GM19467 (cell line): ENCODE measurements around the gene CTIF.
A peak's percentile ranks its signal among the peaks of the same experiment; 100 is the strongest.
"Not testable (repeated sequence)": the region's sequence is repeated elsewhere in the genome, so short reads cannot be mapped to it uniquely, and the experiment has no call there.

Experiments used
- ATAC-seq: cut with Tn5 transposase; IDR thresholded peaks from one replicate; pipeline ENCODE4 v1.9.1; 2021; ENCODE audit warnings: mild to moderate bottlenecking, moderate library complexity; ENCODE audit not compliant: unreplicated experiment

Gene CTIF

GRCh38 chr18:48855422-48856377, 316.9 kb downstream of the CTIF start:
- ATAC-seq = no peak

DNA sequence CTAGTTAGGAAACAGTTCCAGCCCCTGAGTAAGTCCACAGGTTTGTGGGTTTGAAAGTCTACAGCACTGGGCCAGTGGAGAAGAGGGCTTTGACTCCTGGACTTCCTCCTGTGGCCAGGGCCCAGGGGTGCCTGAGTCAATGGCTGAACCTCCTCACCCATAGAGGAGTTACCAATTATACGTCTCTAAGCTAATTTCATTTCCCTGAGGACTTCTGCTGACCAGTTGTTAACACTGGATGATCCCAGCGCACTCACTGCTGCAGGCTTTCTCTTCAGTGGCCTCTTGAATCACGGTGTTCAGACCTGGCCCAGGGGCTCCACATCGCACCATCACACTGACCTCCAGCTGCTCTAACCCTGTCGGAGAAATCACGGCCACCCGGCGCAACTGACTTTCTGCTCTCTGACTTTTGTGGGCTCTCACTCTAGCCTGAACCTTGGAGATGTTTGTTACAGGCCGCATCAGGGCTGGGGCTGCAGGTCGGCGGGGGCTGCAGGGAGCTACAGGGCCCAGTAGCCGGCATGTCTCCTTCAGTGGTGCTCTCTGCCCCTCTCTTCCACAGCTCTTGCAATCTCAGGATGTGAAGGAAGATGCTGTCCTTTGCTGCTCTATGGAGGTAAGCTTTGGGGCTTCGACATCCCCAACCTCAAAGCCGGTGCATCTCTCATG, 318.3 kb downstream of the CTIF start:
- no peak for ATAC-seq

GRCh38 chr18:48858676-48859075, 319.8 kb downstream of the CTIF start:
- ATAC-seq = no peak

GRCh38 chr18:48859311-48860268, 320.8 kb downstream of the CTIF start:
- ATAC-seq = no peak

DNA sequence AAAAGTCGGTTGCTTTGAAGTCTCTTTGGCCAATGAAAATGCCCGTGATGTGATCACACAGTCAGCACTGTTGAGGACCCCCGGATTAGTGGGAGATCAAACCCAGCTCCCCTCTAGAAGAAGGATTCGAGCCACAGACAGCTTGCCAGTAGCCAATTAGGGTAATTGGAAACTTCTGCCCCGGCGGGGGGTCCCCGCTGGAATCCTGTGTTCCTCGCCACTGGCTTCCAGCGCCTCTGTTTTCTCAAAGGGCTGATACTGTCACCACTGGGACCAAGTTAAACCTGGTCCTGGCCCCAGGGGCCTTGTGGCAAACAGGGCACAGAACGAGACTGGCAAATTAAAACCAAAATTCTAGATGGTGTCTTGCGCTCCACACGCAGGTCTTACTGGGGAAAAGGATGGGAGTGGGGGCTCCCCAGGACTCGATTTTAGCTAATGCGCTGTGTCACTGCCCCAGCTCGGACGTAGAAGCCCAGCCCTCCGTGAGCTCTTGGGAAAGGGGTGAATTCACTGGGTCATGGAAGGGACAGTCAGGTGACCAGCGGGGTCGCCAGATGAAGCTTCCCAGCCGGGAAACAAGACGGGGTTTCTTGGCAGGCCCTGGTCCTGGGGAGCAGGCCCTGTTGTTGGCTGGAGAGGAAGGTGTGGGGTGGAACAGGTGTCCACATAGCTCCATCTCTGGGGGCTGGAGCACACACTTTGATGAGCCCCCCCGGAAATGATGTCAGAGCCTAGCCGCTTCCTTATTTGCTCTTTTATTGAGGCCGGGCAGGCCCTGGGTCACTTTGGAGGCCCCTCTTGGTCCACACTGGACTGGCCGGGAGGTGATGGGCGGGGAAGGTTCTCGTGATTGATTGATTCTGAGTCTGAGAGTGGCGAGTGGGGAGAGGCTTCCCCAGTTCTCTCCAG, 321.7 kb downstream of the CTIF start:
- no peak for ATAC-seq

DNA sequence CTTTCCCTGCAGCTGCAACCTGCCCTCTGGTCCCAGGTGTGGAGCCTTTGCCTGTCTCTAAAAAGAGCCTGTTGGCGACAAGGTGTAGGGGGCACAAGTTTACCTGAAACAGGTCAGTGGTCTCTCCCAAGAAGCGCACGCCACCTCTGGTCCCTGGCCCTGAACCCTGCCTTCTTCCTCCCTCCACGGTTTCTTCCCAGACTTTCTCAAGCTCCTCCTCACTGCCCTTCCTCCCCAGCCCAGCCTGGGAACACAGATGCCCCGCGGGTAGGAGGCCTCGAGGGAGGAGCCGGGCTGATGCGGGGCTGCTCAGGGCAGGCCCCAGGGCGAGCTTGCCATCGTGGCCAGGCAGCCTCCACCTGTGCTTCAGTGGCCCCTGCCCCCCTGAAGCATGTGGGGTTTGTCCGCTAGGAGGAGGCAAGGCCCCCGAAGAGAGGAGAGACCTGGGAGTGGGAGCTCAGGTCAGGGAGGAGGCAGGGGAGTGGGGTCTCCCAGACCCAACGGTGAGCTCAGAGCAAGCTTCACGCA, 322.4 kb downstream of the CTIF start:
- ATAC-seq = no peak

GRCh38 chr18:48862132-48862531, 323.3 kb downstream of the CTIF start:
- ATAC-seq = no peak

DNA sequence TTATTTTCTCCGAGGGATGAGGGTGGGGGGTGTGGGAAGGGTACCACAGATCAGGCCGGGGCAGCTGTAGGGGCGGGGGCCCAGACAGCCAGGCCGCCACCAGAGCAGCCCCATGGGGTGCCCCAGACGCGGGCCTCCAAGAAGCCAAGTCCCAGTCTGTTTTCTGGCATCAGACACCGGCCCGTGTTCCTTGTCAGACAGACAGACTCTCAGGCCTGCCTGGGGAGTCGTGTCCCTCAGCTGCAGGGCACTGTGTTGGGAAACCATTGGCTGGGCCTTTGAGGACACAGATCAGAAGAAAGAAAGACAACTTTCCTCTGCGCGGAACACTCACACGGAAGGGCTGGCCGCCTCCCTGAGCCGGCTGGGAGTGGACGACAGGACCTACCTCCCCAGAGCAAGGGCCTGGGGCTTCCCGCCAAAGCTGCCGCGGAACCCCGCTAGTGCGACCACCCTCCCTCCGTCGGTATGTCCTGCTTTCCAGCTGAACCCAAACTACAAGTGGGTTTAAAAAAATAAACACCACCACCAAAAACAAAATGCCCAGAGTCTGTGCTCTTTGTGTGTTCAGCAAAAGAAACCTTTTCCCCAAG, 323.9 kb downstream of the CTIF start:
- ATAC-seq = no peak

GRCh38 chr18:48863432-48864065, 324.7 kb downstream of the CTIF start:
- no peak for ATAC-seq

- ATAC-seq = no peak
Observed at GRCh38 chr18:48864876-48865275, 326.0 kb downstream of the CTIF start.

DNA sequence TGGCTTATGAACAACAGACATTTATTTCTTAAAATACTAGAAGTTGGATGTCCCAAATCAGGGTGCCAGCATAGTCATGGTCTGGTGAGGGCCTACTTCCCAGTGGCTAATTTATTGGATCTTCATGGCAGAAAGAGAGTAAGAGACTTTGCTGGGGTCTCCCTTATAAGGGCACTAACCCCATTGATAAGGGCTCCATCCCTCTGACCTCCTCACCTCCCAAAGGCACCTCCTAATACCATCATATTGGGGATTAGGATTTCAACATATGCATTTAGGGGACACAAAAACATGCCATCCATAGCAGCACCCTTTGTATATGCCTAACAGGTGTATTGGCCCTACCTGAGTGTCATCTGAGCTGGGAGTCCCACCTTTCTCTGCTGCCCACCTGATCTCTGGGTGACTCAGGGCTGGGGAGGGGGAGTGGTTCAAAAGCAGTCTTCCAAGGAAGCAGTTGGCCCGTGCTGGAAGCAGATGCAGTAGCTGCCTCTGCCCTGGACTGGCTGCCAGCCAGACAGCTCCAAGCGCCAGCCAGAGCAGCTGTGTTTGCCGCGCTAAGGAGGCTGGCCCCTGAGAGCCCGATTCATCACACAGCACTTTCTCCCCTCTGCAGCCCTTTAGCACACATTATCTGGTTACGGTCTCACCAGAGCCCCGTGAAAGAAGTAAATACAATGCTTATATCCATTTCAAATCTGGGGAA, 327.4 kb downstream of the CTIF start:
- ATAC-seq = no peak

DNA sequence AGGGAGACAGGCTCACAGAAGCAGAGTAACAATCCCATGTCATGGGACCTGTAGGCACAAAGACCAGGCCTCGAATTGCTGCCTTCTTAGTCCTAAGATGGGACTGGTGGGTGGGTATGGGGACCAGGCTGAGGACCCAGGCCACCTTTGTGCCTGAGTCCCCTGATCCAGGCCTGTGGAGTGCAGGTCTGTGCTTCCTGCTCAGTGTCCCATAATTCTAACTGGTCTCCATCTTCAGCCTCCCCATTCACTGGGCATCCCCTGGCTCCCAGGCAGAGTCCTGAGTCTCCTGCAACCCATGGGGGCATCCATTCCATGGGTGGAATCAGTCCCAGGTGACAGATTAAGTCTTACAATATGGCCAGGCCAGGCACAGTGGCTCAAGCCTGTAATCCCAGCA, 328.0 kb downstream of the CTIF start:
- ATAC-seq = no peak

GRCh38 chr18:48867978-48868377, 329.1 kb downstream of the CTIF start:
- no peak for ATAC-seq

DNA sequence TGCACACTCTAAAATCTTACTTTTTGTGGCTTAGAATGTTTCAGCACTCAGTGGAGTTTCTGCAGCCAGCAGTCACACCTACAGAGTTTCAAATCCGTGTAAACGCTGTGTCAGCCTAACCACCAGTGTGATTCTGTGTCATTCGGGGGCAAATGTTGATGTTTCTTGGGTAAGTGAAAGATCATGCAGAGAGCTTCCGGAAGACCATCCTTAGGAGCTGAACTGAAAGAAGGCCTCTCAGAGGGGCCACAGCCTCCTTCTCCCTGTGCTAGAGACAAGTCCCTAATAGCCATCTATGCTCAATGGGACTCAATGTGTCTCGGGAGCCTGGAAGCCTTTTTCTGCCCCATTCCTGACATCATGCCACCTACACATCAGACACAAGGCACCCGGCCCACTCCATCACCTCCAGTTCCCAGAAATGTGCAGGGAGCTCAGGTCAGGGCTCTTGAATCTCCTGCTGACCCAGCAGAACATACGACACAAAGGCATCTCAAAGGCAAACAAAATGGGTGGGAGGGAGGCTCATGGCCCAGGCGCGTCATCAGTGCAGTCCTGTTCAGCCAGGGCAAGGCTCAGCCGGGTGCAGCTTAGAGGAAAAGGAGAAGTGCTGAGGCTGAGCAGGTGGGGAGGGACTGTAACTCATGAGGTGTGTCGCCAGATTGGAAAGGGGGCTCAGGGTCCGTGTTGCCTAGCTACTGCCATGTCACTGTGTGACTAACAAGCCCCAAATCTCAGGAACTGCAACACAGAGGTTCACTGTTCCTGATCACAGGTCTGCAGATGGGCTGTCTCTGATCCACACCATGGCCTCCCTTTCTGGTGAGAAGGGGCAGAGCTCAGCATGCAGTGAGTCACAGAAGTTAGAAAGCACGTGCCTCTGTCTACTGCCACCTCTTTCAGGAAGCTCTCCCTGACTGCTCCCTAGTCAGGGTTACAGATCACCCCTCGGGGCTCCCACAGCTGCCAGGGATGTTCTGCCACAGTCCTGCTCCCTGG, 329.9 kb downstream of the CTIF start:
- peak; percentile 77 for ATAC-seq

GRCh38 chr18:48869591-48869990, 330.8 kb downstream of the CTIF start:
- ATAC-seq = no peak

GRCh38 chr18:48870926-48871325, 332.1 kb downstream of the CTIF start:
- ATAC-seq = not testable (repeated sequence)
